ENCODE data around the gene KLHL35. TPM values are rescaled to one million over a fixed set of nuclear protein-coding genes. Genes with fewer than 3 reads are reported as not detected.

Gene KLHL35
- total RNA-seq, 1 experiment from 2014 or later, result 0.83 TPM

DNA sequence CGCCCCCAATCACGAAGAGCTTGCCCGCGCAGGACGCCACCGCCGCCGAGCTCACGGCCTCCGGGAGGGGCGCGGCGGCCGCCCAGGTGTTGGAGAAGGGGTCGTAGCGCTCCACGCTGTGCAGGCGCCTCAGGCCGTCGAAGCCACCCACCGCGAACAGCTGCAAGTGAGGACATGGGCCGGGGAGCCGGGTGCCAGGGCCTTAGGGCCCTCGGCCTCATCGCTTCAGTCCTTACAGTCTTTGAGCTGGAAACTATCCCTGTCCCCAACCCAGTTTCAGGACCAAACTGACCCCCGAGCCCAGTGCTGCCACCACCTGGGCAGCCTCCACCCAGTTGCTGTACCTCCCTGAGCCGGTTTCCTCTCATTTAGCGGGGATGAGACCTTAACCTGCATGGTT lies 7.6 kb downstream of the KLHL35 start:
- H3K27ac Mint-ChIP-seq, result no peak overlapping the region
- TF ChIP-seq, protein P1, sequence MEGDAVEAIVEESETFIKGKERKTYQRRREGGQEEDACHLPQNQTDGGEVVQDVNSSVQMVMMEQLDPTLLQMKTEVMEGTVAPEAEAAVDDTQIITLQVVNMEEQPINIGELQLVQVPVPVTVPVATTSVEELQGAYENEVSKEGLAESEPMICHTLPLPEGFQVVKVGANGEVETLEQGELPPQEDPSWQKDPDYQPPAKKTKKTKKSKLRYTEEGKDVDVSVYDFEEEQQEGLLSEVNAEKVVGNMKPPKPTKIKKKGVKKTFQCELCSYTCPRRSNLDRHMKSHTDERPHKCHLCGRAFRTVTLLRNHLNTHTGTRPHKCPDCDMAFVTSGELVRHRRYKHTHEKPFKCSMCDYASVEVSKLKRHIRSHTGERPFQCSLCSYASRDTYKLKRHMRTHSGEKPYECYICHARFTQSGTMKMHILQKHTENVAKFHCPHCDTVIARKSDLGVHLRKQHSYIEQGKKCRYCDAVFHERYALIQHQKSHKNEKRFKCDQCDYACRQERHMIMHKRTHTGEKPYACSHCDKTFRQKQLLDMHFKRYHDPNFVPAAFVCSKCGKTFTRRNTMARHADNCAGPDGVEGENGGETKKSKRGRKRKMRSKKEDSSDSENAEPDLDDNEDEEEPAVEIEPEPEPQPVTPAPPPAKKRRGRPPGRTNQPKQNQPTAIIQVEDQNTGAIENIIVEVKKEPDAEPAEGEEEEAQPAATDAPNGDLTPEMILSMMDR (conservative IDR thresholded peaks at IDR 0.05), result peak; percentile 72
- WGBS (ENCODE audit: extremely low coverage, insufficient read length, low lambda C conversion rate), result no CpG with 5 or more reads among the region's 29 CpGs
- no peak overlapping the region for H3K9ac ChIP-seq (ENCODE audit: extremely low read depth, insufficient read length, low read length)
- no peak overlapping the region for H3K23ac ChIP-seq (ENCODE audit: insufficient read length, low read depth, low read length)
- H2BK15ac ChIP-seq (ENCODE audit: low read depth, low read length), result no peak overlapping the region
- H2BK5ac ChIP-seq (ENCODE audit: insufficient read length, low read length), result no peak overlapping the region
- H4K8ac ChIP-seq (replicated peaks; ENCODE audit: insufficient read length, low read depth, low read length), result no peak overlapping the region
- H3K27me3 ChIP-seq (ENCODE audit: insufficient read depth, low read length), result peaks cover 16% of the 10 kb centered on the region
- no peak overlapping the region for H3T11ph ChIP-seq (ENCODE audit: low read length)
- H2AK5ac ChIP-seq (ENCODE audit: insufficient read length, low read length), result no peak overlapping the region
- H3K27me3 Mint-ChIP-seq (ENCODE audit: low read depth), result peaks cover 25% of the 10 kb centered on the region
- H3K14ac ChIP-seq (ENCODE audit: insufficient read depth, low read length), result no peak overlapping the region
- H3K56ac ChIP-seq (ENCODE audit: insufficient read length, low read depth, low read length), result no peak overlapping the region
- H2BK20ac ChIP-seq (ENCODE audit: low read depth, low read length, poor library complexity, severe bottlenecking), result no peak overlapping the region
- no peak overlapping the region for H3K4ac ChIP-seq (ENCODE audit: low read depth, low read length)
- peaks cover 10% of the 10 kb centered on the region for H3K9me3 ChIP-seq (ENCODE audit: control insufficient read depth, low read depth, low read length)
- peaks cover 14 to 18% of the 10 kb centered on the region in 2 experiments for H3K9me3 Mint-ChIP-seq
- peak; percentile 89 for DNase-seq
- no peak overlapping the region for H4K5ac ChIP-seq (ENCODE audit: insufficient read length, low read depth, low read length)
- no peak overlapping the region for H4K91ac ChIP-seq (ENCODE audit: insufficient read length, low read depth, low read length)
- no peak overlapping the region for H3K18ac ChIP-seq (ENCODE audit: insufficient read length, low read depth, low read length)
- peaks cover 10 to 16% of the 10 kb centered on the region in 2 experiments for H3K4me1 Mint-ChIP-seq
- H3K79me1 ChIP-seq (ENCODE audit: insufficient read depth, low read depth, low read length, poor library complexity, severe bottlenecking), result no peaks in the 10 kb centered on the region
- no peak overlapping the region for H2BK12ac ChIP-seq (ENCODE audit: insufficient read length, low read depth, low read length)
- H3K4me2 ChIP-seq (ENCODE audit: insufficient read depth, insufficient read length, low read length), result no peak overlapping the region
- no peak overlapping the region for H3K27ac ChIP-seq (ENCODE audit: insufficient read length, low read depth, low read length)
- no peak overlapping the region for H2AFZ ChIP-seq (ENCODE audit: low read length)
- H4K20me1 ChIP-seq (ENCODE audit: control insufficient read depth, insufficient read depth, insufficient read length), result no peaks in the 10 kb centered on the region
- H3K36me3 Mint-ChIP-seq (ENCODE audit: insufficient read depth in 1 of 3, low read depth in 3 of 3), result peaks cover 21 to 26% (median 21%) of the 10 kb centered on the region in 3 experiments
- peaks cover 3% of the 10 kb centered on the region for H3K23me2 ChIP-seq (ENCODE audit: insufficient read length, low read depth, low read length, poor library complexity, severe bottlenecking)
- no peaks in the 10 kb centered on the region for H3K4me1 ChIP-seq (ENCODE audit: insufficient read depth, low read length)
- H3K79me2 ChIP-seq (ENCODE audit: insufficient read depth, low read length), result no peaks in the 10 kb centered on the region
- no peak overlapping the region for H3K4me3 Mint-ChIP-seq
- H2BK120ac ChIP-seq (ENCODE audit: low read depth, low read length, poor library complexity, severe bottlenecking), result no peak overlapping the region
